Activated gamma-delta T cell treated with anti-CD3 and anti-CD28 coated beads, Interleukin-2, amount 50 U/mL, for 16 hours (primary cell): ENCODE results near the gene EYS.

Experiments
- DNase-seq: peaks from one replicate; pipeline ENCODE4 v3.0.0-alpha.2; 2020; ENCODE audit warnings: low read depth

The EYS gene

GRCh38 chr6:64817525-64817924 is 889.5 kb downstream of the EYS start:
- no peak for DNase-seq

GRCh38 chr6:64815718-64816117 is 891.3 kb downstream of the EYS start:
- no peak for DNase-seq

- DNase-seq = no peak
Observed at GRCh38 chr6:64812138-64812537, 894.9 kb downstream of the EYS start.

- no peak for DNase-seq
Observed at GRCh38 chr6:64811119-64811518, 895.9 kb downstream of the EYS start.

- DNase-seq = no peak
Observed at GRCh38 chr6:64807785-64808184, 899.2 kb downstream of the EYS start.

GRCh38 chr6:64803470-64804166 is 903.4 kb downstream of the EYS start:
- no peak for DNase-seq

- DNase-seq = no peak
Observed at GRCh38 chr6:64792534-64792933, 914.5 kb downstream of the EYS start.

GRCh38 chr6:64789476-64789875 is 917.5 kb downstream of the EYS start:
- DNase-seq = no peak

- no peak for DNase-seq
Observed at GRCh38 chr6:64786736-64787135, 920.3 kb downstream of the EYS start.

GRCh38 chr6:64782877-64783276 is 924.1 kb downstream of the EYS start:
- DNase-seq = no peak

- DNase-seq = no peak
Observed at GRCh38 chr6:64777941-64778785, 928.9 kb downstream of the EYS start.

GRCh38 chr6:64776359-64776758 is 930.7 kb downstream of the EYS start:
- no peak for DNase-seq

GRCh38 chr6:64774881-64775280 is 932.1 kb downstream of the EYS start:
- DNase-seq = no peak

GRCh38 chr6:64750910-64751309 is 956.1 kb downstream of the EYS start:
- DNase-seq = no peak

- no peak for DNase-seq
Observed at GRCh38 chr6:64737418-64737817, 969.6 kb downstream of the EYS start.

- no peak for DNase-seq
Observed at GRCh38 chr6:64736421-64736950, 970.5 kb downstream of the EYS start.

- DNase-seq = no peak
Observed at GRCh38 chr6:64733433-64733832, 973.6 kb downstream of the EYS start.

- no peak for DNase-seq
Observed at GRCh38 chr6:64732888-64733287, 974.1 kb downstream of the EYS start.

- no peak for DNase-seq
Observed at GRCh38 chr6:64729522-64729921, 977.5 kb downstream of the EYS start.

- DNase-seq = no peak
Observed at GRCh38 chr6:64727075-64727474, 980.0 kb downstream of the EYS start.

- no peak for DNase-seq
Observed at GRCh38 chr6:64724091-64724490, 982.9 kb downstream of the EYS start.

- DNase-seq = no peak
Observed at GRCh38 chr6:64723327-64724058, 983.5 kb downstream of the EYS start.

GRCh38 chr6:64721865-64722264 is 985.2 kb downstream of the EYS start:
- DNase-seq = no peak
